Posterior cingulate gyrus (tissue), 11 donors: Measurements from ENCODE around the gene PGC.

Experiments
- DNase-seq, 10 donors: peaks; one replicate each; pipeline versions ENCODE4 v3.0.0 to v3.0.0-alpha.2; 2020 to 2021; ENCODE audit warnings: mixed read lengths in 3 of 10
- intact Hi-C: fragments of 100-400 bp; cut with DNase I; formaldehyde crosslinking; loops from one replicate; pipeline ENCODE4 v1.15.1; 2023

The PGC gene

DNA sequence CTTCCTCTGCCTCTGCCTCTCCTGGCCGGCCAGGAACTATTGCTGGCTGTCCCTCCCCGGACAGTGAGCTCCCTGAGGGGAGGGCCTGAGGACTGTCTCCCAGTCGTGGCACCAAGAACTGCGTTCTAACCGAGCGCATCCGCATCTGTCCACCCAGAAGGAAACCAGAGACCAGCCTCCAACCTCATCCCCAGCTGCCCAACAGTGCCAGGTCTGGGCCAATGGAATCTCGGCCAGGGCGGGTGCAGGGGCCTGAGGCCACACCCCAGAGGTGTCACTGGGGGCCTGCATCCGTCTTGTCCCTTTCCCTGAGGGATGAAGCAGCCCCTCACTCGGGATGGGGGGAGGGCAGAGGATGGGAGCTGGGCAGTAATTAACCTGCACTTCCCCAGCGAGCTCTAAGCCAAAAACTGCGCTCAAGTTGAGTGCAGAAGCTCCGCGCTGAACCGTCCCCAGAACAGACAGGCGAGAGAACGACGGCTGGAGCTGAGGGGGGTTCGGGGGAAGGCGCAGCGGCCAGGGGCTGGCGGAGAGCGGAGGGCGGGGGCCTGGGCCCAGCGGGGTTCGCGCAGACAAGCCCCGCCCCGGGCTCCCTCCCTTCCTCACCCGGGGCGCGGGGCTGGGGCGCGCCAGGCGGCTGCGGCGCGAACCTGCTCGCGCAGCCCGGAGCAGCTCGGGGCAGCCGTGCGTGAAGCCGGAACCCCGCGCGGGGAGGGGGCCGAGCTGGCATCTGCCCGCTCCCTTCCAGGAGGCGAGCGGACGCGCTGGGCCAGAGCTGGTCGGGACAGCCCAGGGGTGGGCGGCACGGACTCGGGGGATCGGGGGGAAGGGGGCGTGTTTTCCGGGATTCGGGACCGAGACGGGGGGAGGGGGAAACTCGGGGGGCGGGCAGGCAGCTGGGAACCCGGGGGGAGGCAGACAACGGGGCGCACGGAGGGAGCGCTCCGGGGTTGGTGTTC lies 13.2 kb downstream of the PGC start:
- intact Hi-C loops: loop anchor here (2.0 kb wide), 1 partner anchor 51 kb away; no protein-coding TSS in a partner anchor
- peak; percentile 70 to 98 (median 82) for DNase-seq

GRCh38 chr6:41733360-41733706 lies 13.9 kb downstream of the PGC start:
- DNase-seq: no peak
- intact Hi-C loops: no loop called here

DNA sequence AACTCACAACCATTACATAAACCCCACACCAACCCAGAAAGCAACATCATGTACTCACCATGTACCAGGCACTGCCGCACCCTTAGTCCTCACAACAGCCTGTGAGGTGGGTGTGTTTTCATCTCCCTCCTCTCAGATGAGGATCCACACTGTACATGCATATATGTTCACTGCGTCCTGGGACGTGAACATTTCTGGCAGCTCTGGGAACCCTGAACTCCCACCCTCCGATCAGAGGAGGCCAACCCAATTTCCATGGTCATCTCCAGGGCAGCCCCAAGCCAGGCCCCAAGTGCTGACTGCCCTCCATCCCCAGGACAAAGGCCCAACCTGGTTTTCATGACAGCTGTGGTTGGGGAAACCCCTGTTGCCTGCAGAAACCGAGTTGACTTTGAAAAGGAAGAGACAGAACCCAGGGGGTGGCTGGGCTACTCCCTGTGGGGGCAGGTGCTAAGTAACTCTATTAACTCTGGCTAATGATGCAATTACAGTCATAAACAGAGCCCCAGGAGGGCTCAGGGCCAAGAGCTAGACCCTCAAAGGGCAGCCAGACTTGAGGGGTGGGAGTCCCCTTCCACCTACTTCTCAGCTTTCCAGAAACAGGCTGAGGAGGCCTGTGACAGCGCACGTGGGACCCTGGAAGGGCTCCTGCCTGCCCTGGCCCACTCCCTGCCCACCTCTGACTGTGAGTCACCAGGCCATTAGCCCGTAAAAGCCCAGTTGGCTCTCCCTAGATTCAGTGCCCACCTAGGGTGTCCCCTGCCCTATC lies 14.4 kb downstream of the PGC start:
- peak in 3 of 10 donors; percentile 77 to 85 (median 80) for DNase-seq
- intact Hi-C loops: no loop called here

DNA sequence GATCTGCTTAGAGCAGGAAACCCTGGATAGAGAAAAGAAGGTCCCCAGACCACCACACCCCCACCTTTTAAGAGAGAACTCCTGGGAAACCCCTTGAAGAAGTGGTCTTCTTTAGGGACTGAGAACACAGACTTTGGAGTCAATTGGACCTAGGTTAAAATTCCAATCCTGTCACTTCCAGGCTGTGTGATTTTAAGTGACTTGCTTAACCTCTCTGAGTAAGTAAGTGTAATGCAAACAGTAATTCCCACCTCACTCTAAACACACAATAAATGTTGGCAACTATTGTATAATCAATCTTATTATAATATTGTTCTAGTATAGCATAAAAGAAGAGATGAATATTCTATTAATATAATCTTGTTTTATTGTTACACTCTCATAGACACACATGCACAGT lies 15.0 kb downstream of the PGC start:
- intact Hi-C loops: no loop called here
- no peak for DNase-seq

DNA sequence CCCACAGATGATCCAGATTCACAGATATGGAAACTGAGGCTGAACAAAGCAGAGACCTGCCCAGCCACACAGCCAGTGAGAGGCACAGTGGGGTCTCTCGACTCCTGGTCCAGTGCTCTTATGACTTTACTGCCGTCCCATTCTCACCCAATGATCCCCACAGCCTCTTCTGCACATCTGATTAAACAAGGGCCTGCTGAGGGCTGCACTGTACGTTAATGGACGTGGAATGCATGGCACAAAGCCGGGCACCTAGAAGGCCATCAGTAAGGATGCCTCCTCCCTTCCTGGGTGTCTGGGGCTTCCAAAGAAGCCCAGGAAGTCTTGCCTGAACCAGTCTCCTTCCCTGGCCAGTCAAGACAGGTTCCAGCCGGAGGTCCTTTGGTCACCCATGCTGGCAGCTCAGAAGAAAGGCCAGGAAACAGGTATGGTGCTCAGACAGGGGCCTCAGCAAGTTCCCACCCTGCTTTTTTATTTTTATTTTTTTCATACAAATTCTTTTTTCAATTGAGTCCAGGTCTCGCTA lies 15.6 kb downstream of the PGC start:
- DNase-seq: peak in 3 of 10 donors; percentile 35 to 37 (median 36)
- intact Hi-C loops: no loop called here

DNA sequence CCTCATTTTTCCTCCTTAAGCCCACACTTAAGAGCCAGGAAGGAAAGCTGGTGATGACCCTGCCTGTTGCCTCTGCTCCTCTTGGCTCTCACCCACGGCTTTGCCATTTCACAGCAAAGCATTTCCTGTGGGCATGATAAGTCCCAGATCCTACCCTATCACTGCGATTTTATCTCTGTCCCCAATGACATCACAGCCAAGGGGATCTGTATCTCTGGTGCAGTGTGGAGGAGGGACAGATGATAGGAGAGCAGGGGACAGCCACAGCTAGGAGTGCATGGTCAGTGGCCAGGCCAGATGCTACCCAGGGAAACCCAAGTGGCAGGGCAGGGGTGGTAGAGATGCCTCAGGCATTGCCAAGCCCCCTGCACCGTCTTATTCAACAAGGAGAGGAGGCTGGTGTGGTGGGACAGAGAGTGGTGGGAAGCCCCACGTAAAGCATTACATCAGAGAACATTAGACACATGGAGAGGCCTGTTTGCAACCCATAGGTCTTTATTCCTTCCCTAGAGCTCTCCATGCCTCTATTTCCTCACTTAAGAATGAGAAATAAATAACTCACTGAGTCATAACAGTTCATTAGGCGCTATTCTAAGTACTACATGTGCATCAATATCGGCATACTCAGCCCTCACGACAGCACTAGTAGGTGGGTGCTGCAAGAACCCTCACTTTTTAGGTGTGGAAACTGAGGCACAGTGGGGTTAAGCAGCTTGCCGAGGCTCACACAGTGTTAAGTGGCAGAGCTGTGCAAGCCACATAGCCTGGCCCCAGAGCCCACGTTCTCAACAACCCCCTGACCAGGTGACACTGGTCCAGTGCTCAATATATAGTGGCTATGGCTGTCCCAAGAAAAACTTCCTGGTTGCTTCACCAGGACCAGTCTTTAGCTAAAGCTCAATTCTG lies 16.4 kb downstream of the PGC start:
- intact Hi-C loops: no loop called here

GRCh38 chr6:41729624-41730023 lies 17.6 kb downstream of the PGC start:
- intact Hi-C loops: no loop called here
- peak in 3 of 10 donors; percentile 47 to 61 (median 57) for DNase-seq

More for the DNA sequence above, 16.4 kb downstream of the PGC start:
- peak in 3 of 10 donors; percentile 52 to 70 (median 64) for DNase-seq

- peak in 3 of 10 donors; percentile 54 to 78 (median 64) for DNase-seq
- intact Hi-C loops: no loop called here
Measured at GRCh38 chr6:41728954-41729353, 18.2 kb downstream of the PGC start.

DNA sequence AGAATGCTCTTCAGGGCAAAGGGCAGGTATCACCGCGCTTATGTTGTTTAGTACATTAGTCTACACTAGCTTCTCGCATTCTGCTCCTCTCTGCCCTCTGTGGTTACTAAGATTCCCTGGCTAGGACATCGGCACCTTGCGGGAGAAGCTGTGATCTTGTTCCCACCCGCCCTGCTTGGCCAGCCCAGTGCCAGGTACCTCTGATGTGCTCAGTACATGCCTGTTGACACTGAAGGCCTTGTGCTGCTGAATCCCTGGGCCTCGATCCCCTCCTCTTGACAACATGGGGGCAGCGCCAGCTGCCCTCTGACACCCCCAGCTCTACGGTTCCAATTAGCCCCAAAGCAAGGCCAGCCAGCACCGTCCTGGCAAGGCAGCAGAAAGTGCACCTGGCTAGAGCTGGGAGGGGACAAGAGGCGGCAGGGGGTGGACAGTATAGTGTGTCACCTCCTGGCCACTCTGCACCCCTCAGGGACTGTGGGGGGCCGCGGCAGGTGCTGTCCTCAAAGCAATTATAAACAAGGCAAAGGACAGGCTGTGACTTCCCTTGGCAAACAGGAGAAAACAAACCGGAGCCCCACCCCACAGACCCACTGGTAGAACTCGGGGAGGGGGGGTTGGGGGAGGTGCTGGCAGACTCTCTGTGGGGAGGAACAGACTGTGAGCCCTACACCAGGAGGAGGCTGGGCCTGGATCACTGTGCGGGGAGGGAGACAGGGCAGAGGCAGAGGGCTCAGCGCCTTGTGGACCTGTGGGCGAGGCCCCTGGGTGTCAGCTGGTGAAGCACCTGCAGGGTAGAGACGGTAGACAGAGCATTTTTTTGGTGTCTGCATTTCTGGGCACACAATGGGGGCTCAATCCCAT lies 18.9 kb downstream of the PGC start:
- peak in 7 of 10 donors; percentile 45 to 92 (median 72) for DNase-seq
- intact Hi-C loops: no loop called here

DNA sequence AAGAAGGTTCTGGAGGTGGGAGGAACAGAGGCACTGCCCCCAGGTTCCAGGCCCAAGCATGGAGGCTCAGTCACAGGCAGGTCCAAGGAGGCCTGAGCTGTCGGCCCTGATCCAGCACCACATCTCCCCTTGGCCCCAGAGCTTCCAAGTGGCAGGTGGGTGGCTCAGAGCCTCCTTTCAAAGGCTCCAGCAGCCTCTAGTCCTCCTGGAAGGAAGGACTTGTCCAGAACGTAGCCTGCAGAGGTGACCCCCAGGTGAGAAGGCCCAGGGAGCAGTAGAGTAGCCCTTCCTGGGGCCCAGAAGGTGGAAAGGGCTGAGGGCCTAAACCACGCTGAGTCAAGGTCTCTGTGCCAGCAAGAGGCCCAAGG lies 19.5 kb downstream of the PGC start:
- DNase-seq: peak in 3 of 10 donors; percentile 22 to 75 (median 52)
- intact Hi-C loops: no loop called here

GRCh38 chr6:41726876-41727275 lies 20.3 kb downstream of the PGC start:
- intact Hi-C loops: no loop called here
- DNase-seq: peak in 3 of 10 donors; percentile 35 to 71 (median 62)

- intact Hi-C loops: no loop called here
- peak in 3 of 10 donors; percentile 4 to 70 (median 44) for DNase-seq
Measured at GRCh38 chr6:41724586-41725501, 22.4 kb downstream of the PGC start.

DNA sequence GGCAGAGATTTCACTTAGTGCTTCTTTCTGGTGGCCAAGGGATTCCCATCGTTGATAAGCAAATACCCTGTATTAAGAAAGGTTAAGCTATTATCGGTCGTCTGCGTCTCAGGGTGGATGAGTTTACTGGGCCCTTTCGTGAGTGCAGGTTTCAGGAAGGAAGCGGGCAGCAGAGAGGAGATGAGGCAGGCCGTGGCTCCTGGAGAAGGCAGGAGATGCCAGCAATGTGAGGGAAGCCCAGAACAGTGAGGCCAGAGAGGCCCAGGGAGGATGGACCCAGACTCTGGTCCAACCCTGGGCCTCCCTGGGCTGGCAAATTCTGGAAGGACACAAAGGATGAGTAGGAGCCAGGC lies 23.0 kb downstream of the PGC start:
- DNase-seq: peak in 2 of 10 donors; percentile 32 to 55
- intact Hi-C loops: no loop called here

DNA sequence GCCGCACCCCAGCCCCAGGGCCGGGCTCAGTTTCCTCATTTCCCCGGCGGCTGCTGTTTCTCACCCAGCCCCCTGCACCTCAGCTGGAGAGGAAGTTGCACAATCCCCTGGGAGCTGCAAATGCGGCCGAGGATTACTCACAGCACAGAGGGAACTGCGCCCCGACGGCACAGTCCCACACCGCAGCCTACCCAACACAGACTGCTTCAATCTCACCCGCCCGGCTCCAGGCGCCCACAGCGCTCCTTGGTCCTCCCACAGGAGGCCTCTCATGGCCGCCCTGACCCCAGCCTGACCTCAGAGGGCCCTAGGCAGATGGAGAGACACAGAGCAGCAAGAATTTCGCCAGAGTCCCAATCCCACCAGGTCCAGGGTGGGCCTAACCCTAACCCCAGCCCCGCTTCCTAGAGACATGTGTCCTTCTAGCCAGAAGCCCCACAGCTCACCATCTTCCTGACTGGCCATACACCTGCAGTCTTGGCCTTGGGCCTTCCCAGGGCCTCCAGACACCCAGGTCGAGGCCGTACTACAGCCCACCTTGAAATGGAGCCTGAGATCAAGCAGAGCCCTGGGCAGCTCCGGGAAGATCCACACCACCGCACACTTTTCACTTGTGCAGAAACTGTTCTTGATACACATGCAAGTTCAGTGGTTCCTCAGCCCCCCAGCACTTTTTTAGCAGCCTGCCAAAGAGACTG lies 23.5 kb downstream of the PGC start:
- intact Hi-C loops: no loop called here

GRCh38 chr6:41722969-41723529 lies 24.1 kb downstream of the PGC start:
- peak in 2 of 10 donors; percentile 9 to 24 for DNase-seq

More for the DNA sequence above, 23.5 kb downstream of the PGC start:
- DNase-seq: peak in 7 of 10 donors; percentile 42 to 94 (median 66)

GRCh38 chr6:41721414-41721813 lies 25.8 kb downstream of the PGC start:
- peak in 2 of 10 donors; percentile 37 to 42 for DNase-seq
- intact Hi-C loops: no loop called here

More at GRCh38 chr6:41722969-41723529, 24.1 kb downstream of the PGC start:
- intact Hi-C loops: no loop called here

DNA sequence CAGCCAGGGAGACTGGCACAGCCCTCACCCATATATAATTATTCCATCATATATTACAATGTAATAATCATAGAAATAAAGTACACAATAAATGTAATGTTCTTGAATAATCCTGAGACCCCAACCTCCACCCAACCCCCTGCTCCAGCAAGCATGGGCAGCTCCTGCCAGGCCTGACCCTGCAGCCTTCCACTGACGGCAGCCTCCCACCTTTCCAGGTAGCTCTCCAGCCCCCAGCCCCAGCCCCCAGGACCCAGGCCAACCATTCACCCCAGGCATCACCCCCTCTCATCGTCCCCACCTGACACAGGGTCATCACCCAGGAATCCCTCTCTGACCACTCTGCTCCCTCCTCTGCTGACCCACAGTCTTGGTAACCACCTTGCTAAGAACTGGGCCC lies 26.4 kb downstream of the PGC start:
- peak in 3 of 10 donors; percentile 46 to 71 (median 53) for DNase-seq
- intact Hi-C loops: no loop called here
